NCI-H187 (cell line): ENCODE results near the gene GAB4.

Experiments used
- DNase-seq, 2 experiments: peaks; one replicate each; lab custom pipeline; 2025; lab: John Stamatoyannopoulos, UW

Gene GAB4

DNA sequence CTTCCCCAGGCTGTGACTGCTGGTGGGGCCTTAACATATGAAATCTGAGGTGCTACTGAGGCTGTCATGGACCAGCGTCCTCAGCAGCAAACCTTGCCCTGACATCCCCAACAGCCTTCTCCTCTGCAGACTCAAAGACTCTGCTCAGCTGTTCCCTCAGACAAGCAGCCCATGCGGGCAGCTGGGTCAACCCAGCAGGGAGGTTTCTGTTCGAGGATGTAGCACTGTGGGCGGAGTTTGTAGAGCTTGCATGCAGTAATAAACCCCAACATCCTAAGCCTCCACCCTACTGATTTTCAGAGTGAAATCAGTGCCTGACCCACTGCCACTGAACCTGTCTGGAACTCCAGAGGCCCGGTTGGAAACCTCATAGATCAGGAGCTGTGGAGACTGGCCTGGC, 94.0 kb downstream of the GAB4 start:
- DNase-seq = no peak

DNA sequence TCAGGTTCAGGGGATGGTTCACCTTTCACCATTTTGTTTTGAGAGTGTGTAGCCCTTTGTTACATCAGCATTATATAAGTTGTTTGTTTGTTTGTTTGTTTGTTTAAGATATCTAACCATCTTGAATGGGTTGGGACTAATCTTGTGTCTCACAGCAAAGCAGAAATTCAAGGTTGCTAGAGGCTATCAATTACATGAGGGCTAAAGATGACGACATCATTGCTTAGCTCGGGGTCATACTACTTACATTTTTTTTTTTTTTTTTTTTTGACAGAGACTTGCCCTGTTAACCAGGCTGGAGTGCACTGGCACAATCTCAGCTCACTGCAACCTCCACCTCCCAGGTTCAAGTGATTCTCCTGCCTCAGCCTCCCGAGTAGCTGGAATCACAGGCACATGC, 95.7 kb downstream of the GAB4 start:
- no peak for DNase-seq
